ENCODE measurements around the gene TSEN34.

Gene TSEN34

GRCh38 chr19:54191011-54191810 is at the start of gene TSEN34:
Gene TSEN34 (plus strand): TSS chr19:54191308. CDS start chr19:54191365, 57 bp downstream.
- H3K27ac ChIP-seq (ENCODE audit: low read depth, low read length) = peak within 1 kb of the TSS; percentile 87
- H4K20me1 ChIP-seq (ENCODE audit: low read depth, low read length) = no peaks in the 10 kb centered on the region
- TF ChIP-seq CTCF (IDR thresholded peaks at IDR 0.05; ENCODE audit: insufficient read depth, low read length, poor library complexity, severe bottlenecking) (no peak), EZH2phosphoT487 (conservative IDR thresholded peaks at IDR 0.05; ENCODE audit: low read length) (no peak)
- H3K9ac ChIP-seq (ENCODE audit: low read length) = peak within 1 kb of the TSS; percentile 75
- no peaks in the 10 kb centered on the region for H3F3A ChIP-seq (ENCODE audit: insufficient read depth)
- peak within 1 kb of the TSS; percentile 65 for H3K4me3 ChIP-seq (ENCODE audit: insufficient read depth, low read length, poor library complexity, severe bottlenecking)
- H3K27me3 ChIP-seq (ENCODE audit: low read length) = no peaks in the 10 kb centered on the region
- peaks cover 4% of the 10 kb centered on the region for H3K36me3 ChIP-seq (ENCODE audit: low read length)
- peak within 1 kb of the TSS; percentile 71 for H3K4me2 ChIP-seq (ENCODE audit: low read depth, low read length, poor library complexity, severe bottlenecking)
- no peaks in the 10 kb centered on the region for H3K9me2 ChIP-seq (replicated peaks; ENCODE audit: insufficient read depth, low read length)
- peak within 1 kb of the TSS; percentile 79 for H2AFZ ChIP-seq (ENCODE audit: low read depth, low read length, severe bottlenecking)
- peaks cover 22% of the 10 kb centered on the region for H3K79me2 ChIP-seq (ENCODE audit: insufficient read depth, low read length)
- H3K9me3 ChIP-seq (ENCODE audit: insufficient read depth, low read length) = no peaks in the 10 kb centered on the region

GRCh38 chr19:54141356-54141755 is 49.8 kb upstream of the TSEN34 start:
- no peaks in the 10 kb centered on the region for H3K9me2 ChIP-seq (replicated peaks; ENCODE audit: insufficient read depth, low read length)
- H3K36me3 ChIP-seq (ENCODE audit: low read length) = peaks cover 3% of the 10 kb centered on the region; the same call in 1 of the 2 replicates
- H3K27me3 ChIP-seq (ENCODE audit: low read length) = no peaks in the 10 kb centered on the region
- H3K79me2 ChIP-seq (ENCODE audit: insufficient read depth, low read length) = peaks cover 50% of the 10 kb centered on the region
- TF ChIP-seq CTCF (IDR thresholded peaks at IDR 0.05; ENCODE audit: insufficient read depth, low read length, poor library complexity, severe bottlenecking) = no peak
- no peak for TF ChIP-seq EZH2phosphoT487 (conservative IDR thresholded peaks at IDR 0.05; ENCODE audit: low read length)
- no peaks in the 10 kb centered on the region for H3K9me3 ChIP-seq (ENCODE audit: insufficient read depth, low read length)
- no peaks in the 10 kb centered on the region; the same call in 1 of the 2 replicates for H4K20me1 ChIP-seq (ENCODE audit: low read depth, low read length)
- no peak overlapping the region for H3K9ac ChIP-seq (ENCODE audit: low read length)
- no peaks in the 10 kb centered on the region for H3F3A ChIP-seq (ENCODE audit: insufficient read depth)
- no peak overlapping the region for H3K4me2 ChIP-seq (ENCODE audit: low read depth, low read length, poor library complexity, severe bottlenecking)
- no peak overlapping the region for H2AFZ ChIP-seq (ENCODE audit: low read depth, low read length, severe bottlenecking)
- H3K4me3 ChIP-seq (ENCODE audit: insufficient read depth, low read length, poor library complexity, severe bottlenecking) = no peak overlapping the region
- no peak overlapping the region for H3K27ac ChIP-seq (ENCODE audit: low read depth, low read length)

GRCh38 chr19:54142166-54142780 is 48.8 kb upstream of the TSEN34 start:
- Histone ChIP-seq H3K4me3 (ENCODE audit: insufficient read depth, low read length, poor library complexity, severe bottlenecking) (no peak overlapping the region), H3K9me2 (replicated peaks; ENCODE audit: insufficient read depth, low read length) (no peaks in the 10 kb centered on the region), H3K79me2 (ENCODE audit: insufficient read depth, low read length) (peaks cover 50% of the 10 kb centered on the region), H3K27ac (ENCODE audit: low read depth, low read length) (no peak overlapping the region), H3K36me3 (ENCODE audit: low read length) (peaks cover 3% of the 10 kb centered on the region; the same call in 1 of the 2 replicates), H3K9ac (ENCODE audit: low read length) (no peak overlapping the region), H4K20me1 (ENCODE audit: low read depth, low read length) (no peaks in the 10 kb centered on the region; the same call in 1 of the 2 replicates), H3K9me3 (ENCODE audit: insufficient read depth, low read length) (no peaks in the 10 kb centered on the region), H3K27me3 (ENCODE audit: low read length) (no peaks in the 10 kb centered on the region), H3F3A (ENCODE audit: insufficient read depth) (no peaks in the 10 kb centered on the region), H3K4me2 (ENCODE audit: low read depth, low read length, poor library complexity, severe bottlenecking) (no peak overlapping the region), H2AFZ (ENCODE audit: low read depth, low read length, severe bottlenecking) (no peak overlapping the region)
- TF ChIP-seq EZH2phosphoT487 (conservative IDR thresholded peaks at IDR 0.05; ENCODE audit: low read length) = no peak
- TF ChIP-seq CTCF (IDR thresholded peaks at IDR 0.05; ENCODE audit: insufficient read depth, low read length, poor library complexity, severe bottlenecking) = no peak
